ENCODE data around the gene NACC1.
A peak's percentile ranks its signal among the peaks of the same experiment; 100 is the strongest.
"Not testable (repeated sequence)": the region's sequence is repeated elsewhere in the genome, so short reads cannot be mapped to it uniquely, and the experiment has no call there.

The NACC1 gene

GRCh38 chr19:13134626-13135025 lies 16.6 kb downstream of the NACC1 start:
- no peak for DNase-seq (ENCODE audit: low read depth)

GRCh38 chr19:13135068-13136062 lies 17.3 kb downstream of the NACC1 start:
- no peak overlapping the region for H3K4me3 ChIP-seq (ENCODE audit: low read depth, low read length)
- DNase-seq (ENCODE audit: low read depth): no peak

More at GRCh38 chr19:13134626-13135025, 16.6 kb downstream of the NACC1 start:
- no peak overlapping the region for H3K4me3 ChIP-seq (ENCODE audit: low read depth, low read length)

GRCh38 chr19:13137290-13137794 lies 19.3 kb downstream of the NACC1 start:
- no peak for DNase-seq (ENCODE audit: low read depth)
- H3K4me3 ChIP-seq (ENCODE audit: low read depth, low read length): no peak overlapping the region

GRCh38 chr19:13138171-13138915 lies 20.3 kb downstream of the NACC1 start:
- DNase-seq (ENCODE audit: low read depth): no peak
- H3K4me3 ChIP-seq (ENCODE audit: low read depth, low read length): no peak overlapping the region

- no peak overlapping the region for H3K4me3 ChIP-seq (ENCODE audit: low read depth, low read length)
- DNase-seq (ENCODE audit: low read depth): no peak
These were observed 20.8 kb downstream of the NACC1 start for GRCh38 chr19:13138916-13139198.

GRCh38 chr19:13139633-13140311 lies 21.7 kb downstream of the NACC1 start:
- DNase-seq (ENCODE audit: low read depth): no peak
- no peak overlapping the region for H3K4me3 ChIP-seq (ENCODE audit: low read depth, low read length)

GRCh38 chr19:13146763-13147563 lies 28.9 kb downstream of the NACC1 start:
- DNase-seq (ENCODE audit: low read depth): no peak

GRCh38 chr19:13149173-13149627 lies 31.1 kb downstream of the NACC1 start:
- peak overlapping the region; percentile 95 for H3K4me3 ChIP-seq (ENCODE audit: low read depth, low read length)
- DNase-seq (ENCODE audit: low read depth): not testable (repeated sequence)

More at GRCh38 chr19:13146763-13147563, 28.9 kb downstream of the NACC1 start:
- no peak overlapping the region for H3K4me3 ChIP-seq (ENCODE audit: low read depth, low read length)

GRCh38 chr19:13149628-13150186 lies 31.6 kb downstream of the NACC1 start:
- no peak for DNase-seq (ENCODE audit: low read depth)

GRCh38 chr19:13150187-13150930 lies 32.3 kb downstream of the NACC1 start, which contains the start of the genes IER2 and STX10:
Gene IER2, plus strand, starts transcription at chr19:13150411. Its CDS starts 2,776 bp downstream, at chr19:13153187.
Gene STX10, minus strand, starts transcription at chr19:13150375. Its CDS starts 202 bp downstream, at chr19:13150173.
- peak within 1 kb of the TSS; percentile 95 for H3K4me3 ChIP-seq (ENCODE audit: low read depth, low read length)
- peak; percentile 77 for DNase-seq (ENCODE audit: low read depth)

More at GRCh38 chr19:13149628-13150186, 31.6 kb downstream of the NACC1 start:
- peak overlapping the region; percentile 95 for H3K4me3 ChIP-seq (ENCODE audit: low read depth, low read length)

- peak overlapping the region; percentile 95 for H3K4me3 ChIP-seq (ENCODE audit: low read depth, low read length)
- no peak for DNase-seq (ENCODE audit: low read depth)
These were observed 33.0 kb downstream of the NACC1 start for GRCh38 chr19:13150931-13151604.

GRCh38 chr19:13151605-13152355 lies 33.7 kb downstream of the NACC1 start:
- DNase-seq (ENCODE audit: low read depth): peak; percentile 91
- H3K4me3 ChIP-seq (ENCODE audit: low read depth, low read length): peak overlapping the region; percentile 95

GRCh38 chr19:13152356-13152973 lies 34.4 kb downstream of the NACC1 start:
- DNase-seq (ENCODE audit: low read depth): no peak
- H3K4me3 ChIP-seq (ENCODE audit: low read depth, low read length): peak overlapping the region; percentile 81

GRCh38 chr19:13152974-13153568 lies 35.0 kb downstream of the NACC1 start:
- peak; percentile 76 for DNase-seq (ENCODE audit: low read depth)
- peak overlapping the region; percentile 81 for H3K4me3 ChIP-seq (ENCODE audit: low read depth, low read length)

GRCh38 chr19:13153569-13154240 lies 35.6 kb downstream of the NACC1 start:
- no peak for DNase-seq (ENCODE audit: low read depth)

More at GRCh38 chr19:13153569-13154240, 35.6 kb downstream of the NACC1 start:
- peak overlapping the region; percentile 81 for H3K4me3 ChIP-seq (ENCODE audit: low read depth, low read length)

Data from skeletal muscle cell (primary cell).